Activated CD4-positive, CD25-positive, alpha-beta regulatory T cell treated with anti-CD3 and anti-CD28 coated beads, Interleukin-2, amount 50 U/mL, for 72 hours (primary cell): ENCODE measurements around the gene NXF2B.
"Not testable (repeated sequence)": the region's sequence is repeated elsewhere in the genome, so short reads cannot be mapped to it uniquely, and the experiment has no call there.

ENCODE experiments used
- DNase-seq: peaks from one replicate; pipeline ENCODE4 v3.0.0; 2021

The NXF2B gene

DNA sequence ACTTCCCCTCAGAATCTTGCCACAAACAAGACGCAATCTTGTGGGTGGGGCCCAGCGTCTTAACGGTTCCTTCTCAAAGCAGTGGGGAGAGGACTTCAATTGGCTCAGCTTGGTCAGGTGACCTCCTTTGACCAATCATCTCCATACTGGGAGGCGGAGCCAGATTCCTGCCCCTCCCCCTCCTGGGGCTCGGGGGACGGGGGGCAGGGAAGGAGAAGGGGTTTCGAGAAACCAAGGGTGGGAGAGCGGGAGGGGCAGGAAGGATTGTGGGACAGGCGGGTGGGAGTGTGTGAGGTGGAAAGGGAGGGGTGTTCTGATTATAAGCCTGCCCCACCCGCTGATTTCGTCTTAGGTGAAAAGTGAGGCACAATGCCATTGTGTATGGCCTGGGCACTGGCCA is at the start of gene NXF2B:
Gene NXF2B, minus strand, starts transcription at position 101 of the 400 bp plus-strand sequence. CDS start 59,972 bp downstream, outside the sequence.
- DNase-seq, result not testable (repeated sequence)

DNA sequence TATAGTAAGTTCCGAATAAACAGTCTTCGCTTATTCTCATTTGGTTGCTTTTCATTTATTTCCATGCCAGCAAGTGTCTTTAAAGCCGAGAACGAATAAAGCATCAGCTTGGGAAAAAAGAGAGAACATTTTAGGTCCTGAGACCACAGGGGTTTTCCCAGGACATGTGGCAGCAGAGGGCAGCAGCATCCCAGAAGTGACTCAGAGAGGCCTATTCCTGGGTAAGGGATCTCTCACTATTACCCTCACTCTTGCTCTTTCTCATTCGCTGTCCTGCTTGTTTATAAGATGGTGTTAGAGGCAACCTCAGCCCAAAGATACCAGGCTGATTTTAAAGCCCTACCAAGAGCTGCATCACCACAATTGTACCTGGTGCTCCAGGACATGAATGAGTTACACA is 39.0 kb upstream of the NXF2B start:
- DNase-seq, result not testable (repeated sequence)

GRCh38 chrX:102471762-102472220 is 32.0 kb upstream of the NXF2B start, which contains the start of gene TCP11X2:
TSS of gene TCP11X2 (minus strand) at chrX:102471812.
- DNase-seq, result not testable (repeated sequence)

DNA sequence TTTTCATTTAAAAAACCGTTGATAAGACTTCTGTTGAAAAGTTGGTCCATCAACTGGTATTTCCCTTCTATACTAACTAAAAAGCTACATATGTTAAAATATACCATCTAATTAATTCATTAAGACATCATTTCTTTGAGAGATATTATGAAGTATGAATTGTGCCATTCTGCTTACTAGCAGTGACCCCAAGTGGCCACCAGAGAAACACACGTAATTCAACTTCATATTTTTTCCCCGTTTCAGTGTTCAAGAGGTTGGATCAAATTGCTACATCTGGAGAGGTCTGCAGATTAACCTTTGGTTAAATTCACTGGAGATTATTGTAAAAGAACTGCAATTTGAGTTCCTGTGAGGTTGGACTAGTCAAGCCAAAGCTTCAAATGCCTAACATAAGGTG is 30.4 kb upstream of the NXF2B start:
- DNase-seq, result not testable (repeated sequence)

DNA sequence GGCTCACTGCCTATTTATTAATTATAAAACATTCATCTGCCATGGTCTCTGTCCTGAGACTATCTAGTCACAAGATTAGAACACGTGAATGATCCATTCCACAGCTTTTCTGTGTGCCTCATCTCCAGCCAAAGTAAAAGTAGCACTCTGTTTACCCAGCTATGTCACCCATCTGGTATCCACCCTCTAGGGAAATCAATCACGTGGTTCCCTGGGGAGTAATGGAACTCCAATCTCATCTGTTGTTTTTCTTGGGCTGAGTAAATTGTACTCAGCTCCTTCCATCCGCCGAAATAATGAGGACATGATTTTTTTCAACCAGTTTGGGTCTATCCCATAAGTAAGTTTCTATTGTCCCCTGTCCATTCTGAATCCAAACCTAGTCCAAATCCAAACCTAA is 18.8 kb upstream of the NXF2B start:
- DNase-seq, result not testable (repeated sequence)

DNA sequence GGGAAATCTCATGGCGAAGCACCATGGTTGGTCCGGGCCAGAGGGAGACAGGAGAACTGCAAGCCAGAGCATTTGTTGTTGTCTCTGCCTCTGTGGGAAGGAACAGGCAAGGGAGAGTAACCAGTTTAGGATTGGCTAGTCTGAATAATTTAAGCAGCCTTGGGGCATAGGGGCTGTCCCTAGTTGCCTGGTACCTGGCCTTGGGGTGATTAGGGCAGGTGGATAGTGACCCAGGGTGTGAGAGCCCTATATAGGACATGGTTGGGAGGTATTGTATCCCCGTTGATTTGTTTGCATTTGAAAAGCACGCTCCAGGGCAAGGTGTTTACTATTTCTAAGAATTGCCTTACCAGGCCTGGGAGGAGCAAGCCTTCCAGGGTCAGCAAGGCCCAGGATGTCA is 25.3 kb downstream of the NXF2B start:
- not testable (repeated sequence) for DNase-seq

DNA sequence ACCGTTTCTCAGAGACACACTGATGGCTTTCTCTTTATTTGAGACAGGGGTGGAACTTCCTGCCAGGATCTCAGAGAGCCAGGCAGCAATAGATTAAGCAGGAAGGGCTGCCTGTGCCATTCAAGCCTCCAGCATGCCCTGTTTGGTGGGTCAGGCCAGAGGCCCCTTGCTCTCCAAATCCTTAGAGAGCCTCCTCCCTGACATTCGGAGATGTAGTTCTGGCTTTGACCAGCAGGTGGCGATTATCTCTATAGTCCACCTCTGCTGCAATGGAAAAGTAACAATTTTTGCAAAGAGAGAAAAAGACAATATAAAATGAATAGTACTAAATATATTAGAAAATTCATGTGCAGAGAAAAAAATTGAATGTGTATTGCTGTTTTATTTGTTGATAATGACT is 93.9 kb downstream of the NXF2B start:
- peak; percentile 77 for DNase-seq

- no peak for DNase-seq
Measured at GRCh38 chrX:102341867-102342266, 97.9 kb downstream of the NXF2B start.

- DNase-seq, result no peak
Measured at GRCh38 chrX:102339312-102340298, 100.2 kb downstream of the NXF2B start.

- no peak for DNase-seq
Measured at GRCh38 chrX:102338162-102338561, 101.6 kb downstream of the NXF2B start.
